ENCODE results near the gene MRPL52. TPM values are rescaled to one million over a fixed set of nuclear protein-coding genes. Genes with fewer than 3 reads are reported as not detected.

The MRPL52 gene
- total RNA-seq, 1 donor from 2014 or later = 150 TPM

DNA sequence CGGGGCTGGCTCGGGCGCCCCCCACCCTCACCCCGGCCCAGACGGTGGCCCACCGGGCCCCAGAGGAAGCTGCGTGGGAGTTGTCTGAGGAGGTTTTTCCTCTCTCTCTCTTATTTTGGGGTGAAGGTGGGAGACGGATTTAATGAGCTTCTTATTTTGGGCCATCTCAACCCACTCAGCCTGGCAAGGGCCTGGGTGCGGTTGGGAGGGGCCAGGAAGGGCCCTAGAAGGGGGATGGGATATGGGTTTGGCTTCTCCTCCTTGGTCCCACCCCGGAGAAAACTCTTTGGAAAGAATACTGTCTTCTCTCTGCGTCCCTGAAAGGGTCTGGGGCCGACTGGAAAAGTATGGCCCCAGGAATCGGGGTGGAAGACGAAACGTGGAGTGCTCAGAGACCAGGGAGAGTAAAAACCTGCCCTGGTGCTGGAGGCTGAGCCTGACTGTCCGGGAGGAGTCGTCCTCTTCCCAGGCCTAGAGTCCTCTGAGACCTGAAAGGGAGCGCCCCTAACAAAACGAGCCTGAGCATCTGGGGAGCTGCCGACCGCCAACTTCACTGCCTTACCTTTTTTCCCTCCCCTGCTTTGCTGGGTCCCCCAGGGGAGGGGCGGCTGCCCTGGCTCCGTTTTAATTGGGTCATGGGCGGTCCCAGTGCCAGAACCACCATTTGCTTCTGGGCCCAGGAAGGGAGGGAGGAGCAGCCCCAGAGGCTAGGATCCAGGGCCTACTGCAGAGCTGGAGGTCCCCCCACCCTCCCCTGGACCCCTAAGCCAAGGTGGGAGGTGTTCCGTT, 8.3 kb downstream of the MRPL52 start:
- no peaks in the 10 kb centered on the region for H3K9me3 Mint-ChIP-seq
- no peak for DNase-seq
- intact Hi-C loops (cut with micrococcal nuclease) = loop anchor here (1.0 kb wide), 1 partner anchor 9 kb away; the partner anchor contains the start of gene MRPL52
- peak; percentile 21 for ATAC-seq (ENCODE audit: low read depth)
- H3K36me3 Mint-ChIP-seq (ENCODE audit: low read depth) = peaks cover 27% of the 10 kb centered on the region
- H3K27me3 Mint-ChIP-seq = peaks cover 2% of the 10 kb centered on the region
- peaks cover 16% of the 10 kb centered on the region for H3K4me1 Mint-ChIP-seq
- POLR2A ChIA-PET = interaction anchor here (0.7 to 4.7 kb wide), 12 partner anchors 10 to 281 kb away, joined by 3 to 33 read pairs (median 5); partner anchors contain the start of genes OXA1L and RBM23
- TF ChIP-seq, protein P1, sequence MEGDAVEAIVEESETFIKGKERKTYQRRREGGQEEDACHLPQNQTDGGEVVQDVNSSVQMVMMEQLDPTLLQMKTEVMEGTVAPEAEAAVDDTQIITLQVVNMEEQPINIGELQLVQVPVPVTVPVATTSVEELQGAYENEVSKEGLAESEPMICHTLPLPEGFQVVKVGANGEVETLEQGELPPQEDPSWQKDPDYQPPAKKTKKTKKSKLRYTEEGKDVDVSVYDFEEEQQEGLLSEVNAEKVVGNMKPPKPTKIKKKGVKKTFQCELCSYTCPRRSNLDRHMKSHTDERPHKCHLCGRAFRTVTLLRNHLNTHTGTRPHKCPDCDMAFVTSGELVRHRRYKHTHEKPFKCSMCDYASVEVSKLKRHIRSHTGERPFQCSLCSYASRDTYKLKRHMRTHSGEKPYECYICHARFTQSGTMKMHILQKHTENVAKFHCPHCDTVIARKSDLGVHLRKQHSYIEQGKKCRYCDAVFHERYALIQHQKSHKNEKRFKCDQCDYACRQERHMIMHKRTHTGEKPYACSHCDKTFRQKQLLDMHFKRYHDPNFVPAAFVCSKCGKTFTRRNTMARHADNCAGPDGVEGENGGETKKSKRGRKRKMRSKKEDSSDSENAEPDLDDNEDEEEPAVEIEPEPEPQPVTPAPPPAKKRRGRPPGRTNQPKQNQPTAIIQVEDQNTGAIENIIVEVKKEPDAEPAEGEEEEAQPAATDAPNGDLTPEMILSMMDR (IDR thresholded peaks at IDR 0.05) = no peak
- CTCF ChIA-PET = interaction anchor here (0.9 to 4.2 kb wide), 7 partner anchors 12 to 268 kb away, joined by 3 to 17 read pairs (median 5); partner anchors contain the start of gene OXA1L
- peak overlapping the region; percentile 66 for H3K4me3 Mint-ChIP-seq
- no peak overlapping the region for H3K27ac Mint-ChIP-seq

DNA sequence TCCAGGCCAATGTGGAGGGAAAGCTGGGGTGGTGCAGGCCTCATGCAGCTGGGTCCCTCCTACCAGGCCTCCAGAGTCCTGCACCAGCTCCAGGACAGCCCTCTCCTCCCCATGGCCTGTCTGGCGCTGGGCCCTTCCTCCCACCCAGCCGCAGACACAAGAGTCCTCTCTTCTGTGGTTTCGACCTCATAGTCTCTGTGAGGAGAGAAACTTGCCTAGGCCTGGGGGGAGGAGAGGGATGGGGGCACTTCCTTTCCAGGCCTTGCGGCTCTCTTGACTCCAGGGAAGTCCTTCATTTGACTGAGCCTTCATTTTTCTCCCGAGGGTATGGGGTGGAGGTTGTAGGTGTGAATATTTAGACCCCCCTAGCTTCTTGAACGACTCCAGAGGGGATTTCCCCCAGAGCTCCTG, 8.9 kb downstream of the MRPL52 start:
- Mint-ChIP-seq H3K27ac (no peak overlapping the region), H3K4me3 (no peak overlapping the region)
- intact Hi-C loops (cut with micrococcal nuclease) = no loop called here

DNA sequence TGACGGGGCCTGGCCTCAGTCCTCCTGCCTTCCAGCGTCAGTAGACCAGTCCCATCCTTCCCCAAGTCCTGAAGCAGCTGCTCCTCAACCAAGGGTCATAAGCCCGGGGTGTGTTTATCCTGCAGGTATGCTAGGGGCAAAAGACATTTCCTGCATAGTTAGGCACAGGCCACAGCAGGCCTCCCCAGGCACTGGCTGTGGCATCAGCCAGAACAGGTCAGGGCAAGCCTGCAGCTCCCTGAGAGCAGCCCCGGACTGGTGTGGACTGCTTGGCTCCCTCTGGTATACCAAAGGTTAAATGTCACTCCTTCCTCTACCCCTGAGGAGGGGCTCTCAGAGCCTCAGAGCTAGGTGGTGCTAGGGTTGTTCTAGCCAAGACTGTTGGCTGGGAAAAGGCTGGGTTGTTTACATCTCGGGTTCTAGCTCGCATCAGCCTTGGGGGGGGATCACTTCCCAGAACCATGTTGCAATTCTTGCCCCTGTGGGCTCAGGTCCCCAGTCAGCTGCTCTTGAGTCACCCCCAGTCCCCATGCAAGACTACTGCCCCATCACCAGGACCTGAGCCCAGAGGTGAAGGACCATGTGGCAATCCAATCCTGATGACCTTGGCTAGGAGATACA, 9.6 kb downstream of the MRPL52 start:
- ChIA-PET CTCF (interaction anchor here (0.9 to 1.9 kb wide), 4 partner anchors 11 to 16 kb away, joined by 3 to 7 read pairs (median 4); no protein-coding TSS in a partner anchor), POLR2A (interaction anchor here (0.6 to 4.7 kb wide), 6 partner anchors 9 to 221 kb away, joined by 3 to 33 read pairs (median 6); partner anchors contain the start of genes OXA1L and PSMB5)
- H3K4me3 Mint-ChIP-seq = no peak overlapping the region
- TF ChIP-seq, protein P1 (IDR thresholded peaks at IDR 0.05) = no peak
- peaks cover 2% of the 10 kb centered on the region for H3K27me3 Mint-ChIP-seq
- peaks cover 15% of the 10 kb centered on the region for H3K36me3 Mint-ChIP-seq (ENCODE audit: low read depth)
- no peaks in the 10 kb centered on the region for H3K9me3 Mint-ChIP-seq
- intact Hi-C loops (cut with micrococcal nuclease) = no loop called here
- DNase-seq = no peak
- ATAC-seq (ENCODE audit: low read depth) = no peak
- no peak overlapping the region for H3K27ac Mint-ChIP-seq
- peaks cover 16% of the 10 kb centered on the region for H3K4me1 Mint-ChIP-seq

More for the DNA sequence above, 8.9 kb downstream of the MRPL52 start:
- no peaks in the 10 kb centered on the region for H3K9me3 Mint-ChIP-seq
- no peak for ATAC-seq (ENCODE audit: low read depth)
- POLR2A ChIA-PET = interaction anchor here (0.6 to 4.7 kb wide), 6 partner anchors 15 to 282 kb away, joined by 3 to 33 read pairs (median 4); partner anchors contain the start of gene OXA1L
- H3K4me1 Mint-ChIP-seq = peaks cover 16% of the 10 kb centered on the region
- H3K36me3 Mint-ChIP-seq (ENCODE audit: low read depth) = peaks cover 21% of the 10 kb centered on the region
- DNase-seq = no peak
- peaks cover 2% of the 10 kb centered on the region for H3K27me3 Mint-ChIP-seq
- TF ChIP-seq, protein P1 (IDR thresholded peaks at IDR 0.05) = no peak
- CTCF ChIA-PET = interaction anchor here (0.9 to 2.5 kb wide), 4 partner anchors 12 to 268 kb away, joined by 4 to 9 read pairs (median 6); no protein-coding TSS in a partner anchor

DNA sequence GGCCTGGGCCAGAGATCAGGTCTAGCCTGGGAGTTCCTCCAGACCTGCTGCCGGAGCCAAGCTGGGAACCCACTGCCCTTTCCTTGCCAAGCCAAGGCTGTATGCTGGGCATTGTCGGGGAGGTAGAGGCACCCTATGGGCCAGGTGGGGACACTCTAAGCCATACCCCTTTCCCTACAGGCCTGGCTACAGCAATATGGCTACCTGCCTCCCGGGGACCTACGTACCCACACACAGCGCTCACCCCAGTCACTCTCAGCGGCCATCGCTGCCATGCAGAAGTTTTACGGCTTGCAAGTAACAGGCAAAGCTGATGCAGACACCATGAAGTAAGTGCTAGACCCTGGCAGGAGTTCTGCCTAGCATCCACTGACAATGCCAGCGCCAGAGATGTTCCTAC, 11.6 kb downstream of the MRPL52 start:
- ATAC-seq (ENCODE audit: low read depth) (no peak), DNase-seq (no peak)
- Mint-ChIP-seq H3K9me3 (no peaks in the 10 kb centered on the region), H3K4me3 (no peak overlapping the region), H3K36me3 (ENCODE audit: low read depth) (no peaks in the 10 kb centered on the region), H3K27me3 (peaks cover 5% of the 10 kb centered on the region), H3K27ac (no peak overlapping the region), H3K4me1 (peaks cover 10% of the 10 kb centered on the region)
- TF ChIP-seq, protein P1 (IDR thresholded peaks at IDR 0.05) = no peak
- intact Hi-C loops (cut with micrococcal nuclease) = no loop called here
- ChIA-PET POLR2A (interaction anchor here (0.7 to 1.1 kb wide), 4 partner anchors 11 to 48 kb away, joined by 3 read pairs; no protein-coding TSS in a partner anchor), CTCF (interaction anchor here (1.0 kb wide), 1 partner anchor 12 kb away, joined by 3 read pairs; no protein-coding TSS in a partner anchor)

Data from activated B cell treated with CpG ODN at 0.5 μM for 24 hours (primary cell).